ENCODE data around the gene ZNF586. TPM values are rescaled to one million over a fixed set of nuclear protein-coding genes. Genes with fewer than 3 reads are reported as not detected.
"Not testable (repeated sequence)": the region's sequence is repeated elsewhere in the genome, so short reads cannot be mapped to it uniquely, and the experiment has no call there.

ZNF586 gene
- total RNA-seq: 10 to 100 TPM in 1 of 2 donors, 1 to 10 TPM in 1; 9.8 to 17.9 TPM
- 1 to 10 TPM; 3.7 to 6.6 TPM for polyA plus RNA-seq
- long read RNA-seq, donor 1, partial matches to known transcripts: 2 of 13 reads
- long read RNA-seq, donor 1, other reads (novel, unspliced or antisense): 3 of 13 reads
- long read RNA-seq, donor 2, partial matches to known transcripts: 0 of 24 reads
- long read RNA-seq, donor 2, other reads (novel, unspliced or antisense): 23 of 24 reads

- Histone ChIP-seq H3K36me3 (ENCODE audit: control insufficient read depth in 1 of 2, insufficient read depth in 2 of 2, low read length in 1 of 2) (peaks cover 0 to 5% of the 10 kb centered on the region in 2 donors), H3K4me3 (ENCODE audit: low read length in 2 of 2) (peak within 1 kb of the TSS; percentile 22 to 84), H3K4me1 (ENCODE audit: control insufficient read depth in 1 of 2, insufficient read depth in 2 of 2, low read length in 2 of 2) (no peaks in the 10 kb centered on the region), H3K9me3 (ENCODE audit: control insufficient read depth, low read length) (peaks cover 19% of the 10 kb centered on the region), H3K27ac (ENCODE audit: low read depth in 1 of 2, low read length in 2 of 2) (no peak within 1 kb of the TSS), H3K27me3 (ENCODE audit: control insufficient read depth in 1 of 2, insufficient read depth in 2 of 2, low read length in 1 of 2) (no peaks in the 10 kb centered on the region)
- ATAC-seq (ENCODE audit: low FRiP score) (peak; percentile 95), DNase-seq (peak; percentile 93)
- WGBS, 2 donors: 3% methylated on average over 61 of the region's 61 CpGs
- intact Hi-C loops (cut with DNase I): no loop called here
Measured at GRCh38 chr19:57769345-57770131, at the start of gene ZNF586. TSS of gene ZNF586 (plus strand) at chr19:57769676. CDS start at chr19:57769843, 167 bp downstream.

- H3K4me3 ChIP-seq (ENCODE audit: low read length in 2 of 2): no peak overlapping the region
- H3K9me3 ChIP-seq (ENCODE audit: control insufficient read depth, low read length): peaks cover 39% of the 10 kb centered on the region
- intact Hi-C loops (cut with DNase I): no loop called here
- ATAC-seq (ENCODE audit: low FRiP score) (no peak), DNase-seq (no peak)
- peaks cover 5 to 19% of the 10 kb centered on the region in 2 donors for H3K36me3 ChIP-seq (ENCODE audit: control insufficient read depth in 1 of 2, insufficient read depth in 2 of 2, low read length in 1 of 2)
- WGBS, 2 donors: 83 to 87% methylated on average over 4 of the region's 4 CpGs
- no peaks in the 10 kb centered on the region for H3K4me1 ChIP-seq (ENCODE audit: control insufficient read depth in 1 of 2, insufficient read depth in 2 of 2, low read length in 2 of 2)
- no peaks in the 10 kb centered on the region for H3K27me3 ChIP-seq (ENCODE audit: control insufficient read depth in 1 of 2, insufficient read depth in 2 of 2, low read length in 1 of 2)
- H3K27ac ChIP-seq (ENCODE audit: low read depth in 1 of 2, low read length in 2 of 2): no peak overlapping the region
Measured at GRCh38 chr19:57719901-57720519, 49.5 kb upstream of the ZNF586 start.

GRCh38 chr19:57720878-57721277 is 48.6 kb upstream of the ZNF586 start:
- no peak overlapping the region for H3K27ac ChIP-seq (ENCODE audit: low read depth in 1 of 2, low read length in 2 of 2)
- 97 to 98% methylated on average over 10 of the region's 10 CpGs for WGBS, 2 donors
- H3K9me3 ChIP-seq (ENCODE audit: control insufficient read depth, low read length): peaks cover 39% of the 10 kb centered on the region
- no peak for ATAC-seq (ENCODE audit: low FRiP score)
- H3K4me1 ChIP-seq (ENCODE audit: control insufficient read depth in 1 of 2, insufficient read depth in 2 of 2, low read length in 2 of 2): no peaks in the 10 kb centered on the region
- no peak overlapping the region for H3K4me3 ChIP-seq (ENCODE audit: low read length in 2 of 2)
- H3K36me3 ChIP-seq (ENCODE audit: control insufficient read depth in 1 of 2, insufficient read depth in 2 of 2, low read length in 1 of 2): peaks cover 5 to 19% of the 10 kb centered on the region in 2 donors
- DNase-seq: no peak
- no peaks in the 10 kb centered on the region for H3K27me3 ChIP-seq (ENCODE audit: control insufficient read depth in 1 of 2, insufficient read depth in 2 of 2, low read length in 1 of 2)
- intact Hi-C loops (cut with DNase I): no loop called here

- H3K27me3 ChIP-seq (ENCODE audit: control insufficient read depth in 1 of 2, insufficient read depth in 2 of 2, low read length in 1 of 2); ATAC-seq (ENCODE audit: low FRiP score); H3K4me1 ChIP-seq (ENCODE audit: control insufficient read depth in 1 of 2, insufficient read depth in 2 of 2, low read length in 2 of 2); H3K4me3 ChIP-seq (ENCODE audit: low read length in 2 of 2); H3K9me3 ChIP-seq (ENCODE audit: control insufficient read depth, low read length); H3K36me3 ChIP-seq (ENCODE audit: control insufficient read depth in 1 of 2, insufficient read depth in 2 of 2, low read length in 1 of 2); H3K27ac ChIP-seq (ENCODE audit: low read depth in 1 of 2, low read length in 2 of 2): not testable (repeated sequence)
- intact Hi-C loops (cut with DNase I): loop anchor here in 1 of 2 donors (5.0 kb wide), 1 partner anchor 419 kb away; no protein-coding TSS in a partner anchor
- 1 to 4% methylated on average over 10 of the region's 10 CpGs for WGBS, 2 donors
- peak in 1 of 2 donors; percentile 64 for DNase-seq
Measured at GRCh38 chr19:57738320-57738719, 31.2 kb upstream of the ZNF586 start.

- not testable (repeated sequence) for H3K9me3 ChIP-seq (ENCODE audit: control insufficient read depth, low read length)
- intact Hi-C loops (cut with DNase I): loop anchor here in 1 of 2 donors (5.0 kb wide), 1 partner anchor 419 kb away; no protein-coding TSS in a partner anchor
- 89 to 91% methylated on average over 7 of the region's 7 CpGs for WGBS, 2 donors
Measured at GRCh38 chr19:57738770-57739169, 30.7 kb upstream of the ZNF586 start.

GRCh38 chr19:57746580-57747471 is 22.6 kb upstream of the ZNF586 start, which contains the start of gene ZNF776:
TSS of gene ZNF776 (plus strand) at chr19:57746815. CDS start at chr19:57747059, 244 bp downstream.
- intact Hi-C loops (cut with DNase I): loop anchor here in 1 of 2 donors (5.0 kb wide), 1 partner anchor 405 kb away; the partner anchor contains the start of gene ZNF329
- DNase-seq (peak; percentile 87), ATAC-seq (ENCODE audit: low FRiP score) (peak; percentile 94)
- no peaks in the 10 kb centered on the region for H3K27me3 ChIP-seq (ENCODE audit: control insufficient read depth in 1 of 2, insufficient read depth in 2 of 2, low read length in 1 of 2)
- 1% methylated on average over 50 to 51 of the region's 51 CpGs for WGBS, 2 donors
- peaks cover 10 to 15% of the 10 kb centered on the region in 2 donors for H3K36me3 ChIP-seq (ENCODE audit: control insufficient read depth in 1 of 2, insufficient read depth in 2 of 2, low read length in 1 of 2)
- H3K9me3 ChIP-seq (ENCODE audit: control insufficient read depth, low read length): peaks cover 19% of the 10 kb centered on the region
- no peak within 1 kb of the TSS for H3K27ac ChIP-seq (ENCODE audit: low read depth in 1 of 2, low read length in 2 of 2)
- peak within 1 kb of the TSS; percentile 11 to 96 for H3K4me3 ChIP-seq (ENCODE audit: low read length in 2 of 2)
- H3K4me1 ChIP-seq (ENCODE audit: control insufficient read depth in 1 of 2, insufficient read depth in 2 of 2, low read length in 2 of 2): no peaks in the 10 kb centered on the region

More at GRCh38 chr19:57738770-57739169, 30.7 kb upstream of the ZNF586 start:
- ATAC-seq (ENCODE audit: low FRiP score); H3K27me3 ChIP-seq (ENCODE audit: control insufficient read depth in 1 of 2, insufficient read depth in 2 of 2, low read length in 1 of 2); DNase-seq; H3K4me3 ChIP-seq (ENCODE audit: low read length in 2 of 2); H3K36me3 ChIP-seq (ENCODE audit: control insufficient read depth in 1 of 2, insufficient read depth in 2 of 2, low read length in 1 of 2); H3K4me1 ChIP-seq (ENCODE audit: control insufficient read depth in 1 of 2, insufficient read depth in 2 of 2, low read length in 2 of 2); H3K27ac ChIP-seq (ENCODE audit: low read depth in 1 of 2, low read length in 2 of 2): not testable (repeated sequence)

- Histone ChIP-seq H3K27ac (ENCODE audit: low read depth in 1 of 2, low read length in 2 of 2) (no peak overlapping the region), H3K4me1 (ENCODE audit: control insufficient read depth in 1 of 2, insufficient read depth in 2 of 2, low read length in 2 of 2) (no peaks in the 10 kb centered on the region), H3K4me3 (ENCODE audit: low read length in 2 of 2) (peak overlapping the region; percentile 11 to 96), H3K36me3 (ENCODE audit: control insufficient read depth in 1 of 2, insufficient read depth in 2 of 2, low read length in 1 of 2) (peaks cover 12 to 20% of the 10 kb centered on the region in 2 donors), H3K27me3 (ENCODE audit: control insufficient read depth in 1 of 2, insufficient read depth in 2 of 2, low read length in 1 of 2) (no peaks in the 10 kb centered on the region), H3K9me3 (ENCODE audit: control insufficient read depth, low read length) (peaks cover 21% of the 10 kb centered on the region)
- ATAC-seq (ENCODE audit: low FRiP score) (no peak), DNase-seq (no peak)
- intact Hi-C loops (cut with DNase I): loop anchor here in 1 of 2 donors (5.0 kb wide), 1 partner anchor 405 kb away; the partner anchor contains the start of gene ZNF329
- 30 to 34% methylated on average over 6 of the region's 6 CpGs for WGBS, 2 donors
Measured at GRCh38 chr19:57747472-57747807, 22.0 kb upstream of the ZNF586 start.

- ATAC-seq (ENCODE audit: low FRiP score) (no peak), DNase-seq (no peak)
- Histone ChIP-seq H3K27me3 (ENCODE audit: control insufficient read depth in 1 of 2, insufficient read depth in 2 of 2, low read length in 1 of 2) (no peaks in the 10 kb centered on the region), H3K4me1 (ENCODE audit: control insufficient read depth in 1 of 2, insufficient read depth in 2 of 2, low read length in 2 of 2) (no peaks in the 10 kb centered on the region), H3K9me3 (ENCODE audit: control insufficient read depth, low read length) (peaks cover 21% of the 10 kb centered on the region), H3K27ac (ENCODE audit: low read depth in 1 of 2, low read length in 2 of 2) (no peak overlapping the region), H3K4me3 (ENCODE audit: low read length in 2 of 2) (peak overlapping the region in 1 of 2 donors; percentile 1), H3K36me3 (ENCODE audit: control insufficient read depth in 1 of 2, insufficient read depth in 2 of 2, low read length in 1 of 2) (peaks cover 15 to 26% of the 10 kb centered on the region in 2 donors)
- WGBS, 2 donors: 94 to 96% methylated on average over 3 of the region's 3 CpGs
- intact Hi-C loops (cut with DNase I): loop anchor here in 1 of 2 donors (5.0 kb wide), 1 partner anchor 404 kb away; the partner anchor contains the start of gene ZNF329
Measured at GRCh38 chr19:57748029-57748428, 21.4 kb upstream of the ZNF586 start.
